Common myeloid progenitor, CD34-positive (primary cell): Measurements from ENCODE around the gene SNRPF. TPM values are rescaled to one million over a fixed set of nuclear protein-coding genes. Genes with fewer than 3 reads are reported as not detected.
A peak's percentile ranks its signal among the peaks of the same experiment; 100 is the strongest.
"Not testable (repeated sequence)": the region's sequence is repeated elsewhere in the genome, so short reads cannot be mapped to it uniquely, and the experiment has no call there.

ENCODE experiments used
- CTCF ChIA-PET: fragments of 350-600 bp; sonication (Branson Sonifier 250); formaldehyde crosslinking; loops from one replicate; lab custom pipeline; 2021; ENCODE audit warnings: antibody characterized with exemption; lab: Charles Lee
- POLR2A ChIA-PET: fragments of 350-600 bp; sonication (Branson Sonifier 250); formaldehyde crosslinking; loops from one replicate; lab custom pipeline; 2021; ENCODE audit warnings: antibody characterized with exemption; lab: Charles Lee
- DNase-seq, 3 donors: peaks; one replicate each; pipeline versions ENCODE4 v3.0.0 to v3.0.0-alpha.2; 2013
- H3K27ac ChIP-seq, 2 experiments: 1 replicate in 1 of 2; 2 replicates in 1 of 2; pipeline ENCODE4 v1.7.0; 2013; ENCODE audit warnings: inconsistent platforms in 2 of 2, low read length in 2 of 2, mild to moderate bottlenecking in 2 of 2, low read depth in 1 of 2, moderate library complexity in 1 of 2; ENCODE audit not compliant: severe bottlenecking in 2 of 2, insufficient read depth in 1 of 2, poor library complexity in 1 of 2
- H3K27me3 ChIP-seq, 5 experiments: replicated peaks in 2 of 5; 1 replicate in 3 of 5; 2 replicates in 2 of 5; pipeline versions ENCODE4 v1.6.1 to v1.7.0; 2013; ENCODE audit warnings: low read length in 4 of 5, mild to moderate bottlenecking in 2 of 5, moderate library complexity in 2 of 5, inconsistent platforms in 1 of 5; ENCODE audit not compliant: insufficient read depth in 5 of 5, control insufficient read depth in 4 of 5
- H3K36me3 ChIP-seq, 4 experiments: 1 replicate in 2 of 4; 2 replicates in 2 of 4; pipeline versions ENCODE4 v1.6.1 to v1.7.0; 2013; ENCODE audit warnings: low read length in 3 of 4, control low read depth in 1 of 4, mild to moderate bottlenecking in 1 of 4; ENCODE audit not compliant: control insufficient read depth in 4 of 4, insufficient read depth in 4 of 4
- H3K4me1 ChIP-seq, 4 experiments: 1 replicate in 3 of 4; 2 replicates in 1 of 4; pipeline versions ENCODE4 v1.6.1 to v1.7.1; 2013; ENCODE audit warnings: low read length in 3 of 4, mild to moderate bottlenecking in 3 of 4, control low read depth in 1 of 4, inconsistent platforms in 1 of 4, moderate library complexity in 1 of 4; ENCODE audit not compliant: control insufficient read depth in 4 of 4, insufficient read depth in 4 of 4; ENCODE audit errors: control extremely low read depth in 1 of 4
- H3K4me3 ChIP-seq, 7 experiments: 1 replicate in 4 of 7; 2 replicates in 3 of 7; pipeline versions ENCODE4 v1.5.1 to v1.7.0; 2013; ENCODE audit warnings: mild to moderate bottlenecking in 7 of 7, low read length in 6 of 7, moderate library complexity in 6 of 7, inconsistent platforms in 2 of 7, low read depth in 2 of 7, control low read depth in 1 of 7; ENCODE audit not compliant: insufficient read depth in 4 of 7, control insufficient read depth in 1 of 7; ENCODE audit errors: extremely low read depth in 1 of 7
- H3K9me3 ChIP-seq, 5 experiments: 1 replicate in 4 of 5; 2 replicates in 1 of 5; pipeline versions ENCODE4 v1.6.1 to v1.7.1; 2013; ENCODE audit warnings: low read length in 4 of 5, mild to moderate bottlenecking in 2 of 5, inconsistent platforms in 1 of 5, low read depth in 1 of 5, moderate library complexity in 1 of 5; ENCODE audit not compliant: control insufficient read depth in 4 of 5, insufficient read depth in 2 of 5; ENCODE audit errors: control extremely low read depth in 1 of 5
- WGBS: methylation state at CpG from one replicate; pipeline ENCODE4 v1.1.5; 2013; ENCODE audit not compliant: insufficient coverage; 5-methylcytosine and 5-hydroxymethylcytosine counted together
- polyA plus RNA-seq: library from polyadenylated mRNA; unstranded; fragments of 120-200 nt; gene quantifications from one replicate; pipeline ENCODE4 v1.2.1, GENCODE V29; 2013

SNRPF gene
- 47.9 TPM for polyA plus RNA-seq

DNA sequence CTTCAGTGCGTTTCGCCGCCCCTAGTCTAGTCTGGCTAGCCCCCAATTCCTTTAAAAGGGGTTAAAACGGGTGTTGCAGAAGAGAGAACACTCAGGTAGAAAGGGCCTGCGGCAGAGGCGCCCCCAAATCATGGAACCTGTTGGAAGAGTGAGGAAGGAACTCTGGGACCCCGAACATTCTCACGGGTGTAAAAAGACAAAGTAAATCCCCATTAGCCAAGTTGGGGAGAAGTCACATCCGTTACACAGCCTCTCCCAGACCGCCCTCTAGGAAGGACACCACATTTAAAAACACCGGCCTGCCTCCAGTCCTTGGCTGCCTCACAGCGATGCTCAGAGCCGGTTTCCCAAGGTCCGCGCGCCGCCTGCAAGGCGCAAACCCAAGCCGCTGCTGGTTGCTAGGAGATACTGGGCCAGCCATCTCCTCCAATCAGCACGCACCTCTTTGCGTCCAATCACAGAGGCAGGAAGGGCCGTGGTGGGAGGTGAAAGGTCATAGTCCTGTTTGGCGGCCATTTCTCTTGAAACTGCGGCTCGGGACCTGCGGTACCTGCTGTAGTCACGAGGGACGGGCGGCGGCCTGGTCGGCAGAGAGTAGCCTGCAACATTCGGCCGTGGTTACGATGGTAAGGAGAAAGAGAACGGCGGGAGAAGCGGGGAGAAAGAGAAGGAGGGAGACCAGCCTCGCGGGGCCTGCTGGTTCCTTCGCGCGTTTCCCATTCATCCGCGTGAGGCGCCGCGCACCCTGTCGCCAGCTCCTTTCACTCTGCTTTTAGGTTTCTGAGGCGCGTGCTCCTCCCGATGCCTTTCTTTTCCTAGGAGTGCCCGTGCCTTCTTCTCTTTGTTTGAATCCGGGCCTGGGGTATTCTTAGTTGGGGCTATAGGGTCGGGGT, at the start of gene SNRPF:
Gene SNRPF (plus strand): TSS at position 502 of the 893 bp plus-strand sequence. CDS start 122 bp downstream, at position 624.
- peaks cover 11 to 28% (median 23%) of the 10 kb centered on the region in 4 experiments for H3K36me3 ChIP-seq
- peaks cover 0 to 11% (median 2%) of the 10 kb centered on the region in 5 experiments for H3K9me3 ChIP-seq
- whole genome bisulfite sequencing = 0% methylated on average over 37 of the region's 54 CpGs
- peaks cover 3 to 39% (median 13%) of the 10 kb centered on the region in 5 experiments for H3K27me3 ChIP-seq
- peak within 1 kb of the TSS; percentile 78 to 88 for H3K27ac ChIP-seq
- peak within 1 kb of the TSS; percentile 76 to 93 (median 85) for H3K4me3 ChIP-seq
- ChIA-PET POLR2A (no interaction called here), CTCF (no interaction called here)
- peak; percentile 96 to 97 (median 96) for DNase-seq
- peaks cover 11 to 24% (median 14%) of the 10 kb centered on the region in 4 experiments for H3K4me1 ChIP-seq

DNA sequence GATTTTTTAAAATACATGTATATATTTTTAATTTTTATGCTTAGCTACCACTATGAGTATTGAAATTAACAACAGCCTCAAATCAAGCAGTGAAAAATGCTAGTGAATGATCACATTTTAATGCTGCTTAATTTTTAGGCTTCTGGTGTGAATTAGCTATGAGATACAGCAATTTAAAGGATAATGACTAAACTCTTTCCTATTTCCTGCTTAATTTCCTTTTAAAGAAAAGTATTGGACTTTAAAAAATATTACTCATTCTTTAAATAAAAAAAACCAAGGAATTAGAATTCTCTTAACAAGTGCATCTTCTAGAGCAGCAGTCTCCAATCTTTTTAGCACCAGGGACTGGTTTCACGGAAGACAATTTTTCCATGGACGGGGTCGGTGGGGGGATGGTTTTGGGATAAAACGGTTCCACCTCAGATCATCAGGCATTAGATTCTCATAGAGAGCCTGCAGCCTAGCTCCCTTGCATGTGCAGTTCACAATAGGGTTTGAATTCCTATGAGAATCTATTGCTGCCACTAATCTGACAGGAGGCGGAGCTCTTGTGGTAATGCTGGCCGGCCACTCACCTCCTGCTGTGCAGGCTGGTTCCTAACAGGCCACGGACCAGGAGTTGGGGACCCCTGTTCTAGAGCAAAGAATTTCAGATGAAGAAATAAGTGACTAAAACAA, 49.6 kb upstream of the SNRPF start:
- ChIA-PET POLR2A (no interaction called here), CTCF (no interaction called here)
- Histone ChIP-seq H3K9me3 (no peaks in the 10 kb centered on the region), H3K4me1 (no peaks in the 10 kb centered on the region), H3K27me3 (peaks cover 3 to 19% (median 6%) of the 10 kb centered on the region in 5 experiments), H3K27ac (no peak overlapping the region), H3K36me3 (no peaks in the 10 kb centered on the region), H3K4me3 (no peak overlapping the region)
- DNase-seq = no peak
- 98% methylated on average over 4 of the region's 7 CpGs for WGBS

DNA sequence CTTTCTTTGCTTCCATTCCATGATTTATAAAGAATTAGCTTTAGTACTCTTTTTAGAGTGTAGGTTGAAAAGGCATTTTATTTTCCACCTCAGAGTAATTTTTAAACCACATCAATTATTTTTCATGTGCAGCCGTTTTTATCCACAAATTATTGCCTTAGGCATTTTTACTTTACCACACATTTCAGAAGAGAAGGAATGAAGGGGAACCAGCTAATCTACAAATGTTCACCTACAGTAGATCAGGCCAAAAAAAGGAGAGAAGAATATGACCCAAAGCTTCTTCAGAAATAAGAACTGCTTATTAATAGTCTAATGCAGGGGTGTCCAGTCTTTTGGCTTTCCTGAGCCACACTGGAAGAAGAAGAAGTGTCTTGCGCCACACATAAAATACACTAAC, 48.3 kb upstream of the SNRPF start:
- Histone ChIP-seq H3K36me3 (no peaks in the 10 kb centered on the region), H3K4me1 (no peaks in the 10 kb centered on the region), H3K27me3 (peaks cover 4 to 25% (median 9%) of the 10 kb centered on the region in 5 experiments), H3K9me3 (no peaks in the 10 kb centered on the region), H3K27ac (no peak overlapping the region), H3K4me3 (no peak overlapping the region)
- no CpG with 5 or more reads among the region's 2 CpGs for WGBS
- no peak for DNase-seq
- ChIA-PET CTCF (interaction anchor here (0.6 to 0.7 kb wide), 3 partner anchors 21 to 717 kb away, joined by 3 read pairs; no protein-coding TSS in a partner anchor), POLR2A (no interaction called here)

DNA sequence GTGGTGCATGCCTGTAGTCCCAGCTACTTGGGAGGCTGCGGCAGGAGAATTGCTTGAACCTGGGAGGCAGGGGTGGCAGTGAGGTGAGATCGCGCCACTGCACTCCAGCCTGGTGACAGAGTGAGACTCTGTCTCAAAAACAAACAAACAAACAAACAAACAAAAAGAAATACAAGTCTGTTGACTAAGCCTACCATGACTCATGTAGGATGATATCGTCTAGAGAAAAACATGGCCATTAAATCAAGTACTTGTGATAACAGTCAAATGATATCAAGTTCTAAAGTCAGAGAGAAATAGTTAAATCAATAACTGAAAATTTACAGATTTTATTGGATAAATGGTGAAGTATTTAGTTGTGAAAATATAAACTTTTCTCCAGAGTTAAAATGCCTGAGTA, 46.6 kb upstream of the SNRPF start:
- H3K4me3 ChIP-seq, H3K27ac ChIP-seq, H3K36me3 ChIP-seq, DNase-seq, H3K4me1 ChIP-seq, POLR2A ChIA-PET, H3K9me3 ChIP-seq: not testable (repeated sequence)
- no CpG with 5 or more reads among the region's 4 CpGs for WGBS
- peaks cover 0 to 25% (median 8%) of the 10 kb centered on the region in 5 experiments for H3K27me3 ChIP-seq
- CTCF ChIA-PET = interaction anchor here (0.9 kb wide), 1 partner anchor 11 kb away, joined by 3 read pairs; no protein-coding TSS in a partner anchor

DNA sequence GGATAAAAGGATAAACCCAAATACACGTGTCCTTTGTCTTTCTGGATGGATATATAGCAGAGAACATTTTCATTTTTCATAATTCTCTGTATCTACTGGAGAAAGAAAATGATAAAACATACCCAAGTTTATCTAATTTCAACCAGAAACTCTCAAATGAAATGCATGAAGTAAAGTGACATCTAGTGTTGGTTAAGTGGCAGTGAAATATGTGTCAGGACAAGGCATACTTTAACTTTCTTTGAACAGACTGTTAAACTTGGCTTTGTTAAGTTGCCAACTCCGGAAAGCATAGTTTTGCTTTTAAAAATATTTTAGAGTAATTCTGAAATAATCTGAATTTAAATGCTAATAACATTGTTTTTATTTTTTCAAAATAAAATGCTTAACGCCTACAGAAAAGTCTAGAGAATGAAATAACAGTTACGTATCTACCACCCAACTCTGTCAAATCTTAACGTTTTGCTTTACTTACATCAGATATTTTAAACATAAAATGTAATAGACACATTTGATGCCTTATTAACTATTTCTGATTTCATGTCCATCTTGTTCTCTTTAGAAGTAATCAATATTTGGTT, 43.0 kb upstream of the SNRPF start:
- CTCF ChIA-PET = interaction anchor here (0.8 to 1.5 kb wide), 4 partner anchors 10 to 146 kb away, joined by 3 to 7 read pairs (median 4); no protein-coding TSS in a partner anchor

DNA sequence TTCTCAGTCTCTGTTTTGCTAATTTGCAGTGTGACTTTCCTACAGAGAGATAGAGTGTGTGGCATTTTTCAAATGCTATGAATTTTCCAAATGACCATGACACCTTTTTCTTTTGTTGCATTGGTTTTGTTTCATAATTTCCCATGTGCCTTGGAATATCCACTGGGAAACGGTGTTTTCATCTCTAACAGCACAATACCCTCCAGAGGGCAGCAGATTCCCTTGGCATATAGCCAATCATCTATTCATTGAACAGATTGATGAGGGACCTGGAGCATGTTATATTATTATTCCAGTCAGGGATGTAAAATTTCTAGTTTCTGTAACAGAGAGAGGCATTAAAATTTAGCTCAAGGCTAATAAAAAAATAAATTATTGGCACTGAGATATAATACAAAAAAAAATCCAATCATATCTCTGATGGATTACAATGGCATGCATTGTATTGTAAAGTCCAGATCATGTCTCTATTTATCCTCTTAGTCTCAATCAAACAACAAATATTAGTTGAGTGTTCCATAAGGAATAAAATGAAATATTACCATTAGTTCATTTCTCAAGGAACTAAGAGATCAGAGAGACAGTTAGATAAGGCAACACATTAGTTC, 38.6 kb upstream of the SNRPF start:
- WGBS = no CpG with 5 or more reads among the region's 1 CpG
- H3K27ac ChIP-seq = no peak overlapping the region
- no peaks in the 10 kb centered on the region for H3K4me1 ChIP-seq
- ChIA-PET CTCF (interaction anchor here (0.6 to 1.9 kb wide), 3 partner anchors 33 to 178 kb away, joined by 3 to 5 read pairs (median 3); no protein-coding TSS in a partner anchor), POLR2A (no interaction called here)
- no peak overlapping the region for H3K4me3 ChIP-seq
- H3K27me3 ChIP-seq = peaks cover 0 to 8% (median 3%) of the 10 kb centered on the region in 5 experiments
- DNase-seq = peak; percentile 33 to 42 (median 41)
- H3K9me3 ChIP-seq = no peaks in the 10 kb centered on the region
- no peaks in the 10 kb centered on the region for H3K36me3 ChIP-seq

More for the DNA sequence above, 43.0 kb upstream of the SNRPF start:
- Histone ChIP-seq H3K4me1 (no peaks in the 10 kb centered on the region), H3K4me3 (no peak overlapping the region), H3K9me3 (no peaks in the 10 kb centered on the region), H3K27me3 (peaks cover 0 to 21% (median 8%) of the 10 kb centered on the region in 5 experiments), H3K36me3 (no peaks in the 10 kb centered on the region), H3K27ac (no peak overlapping the region)
- no CpG with 5 or more reads among the region's 5 CpGs for WGBS
- POLR2A ChIA-PET = no interaction called here
- DNase-seq = peak; percentile 11 to 45 (median 36)
